ENCODE data around the gene ACTN4.

Gene ACTN4

GRCh38 chr19:38679839-38680238 lies 32.4 kb downstream of the ACTN4 start:
- DNase-seq, result no peak

- no peak for DNase-seq
These were observed 34.9 kb downstream of the ACTN4 start for GRCh38 chr19:38682195-38682867.

DNA sequence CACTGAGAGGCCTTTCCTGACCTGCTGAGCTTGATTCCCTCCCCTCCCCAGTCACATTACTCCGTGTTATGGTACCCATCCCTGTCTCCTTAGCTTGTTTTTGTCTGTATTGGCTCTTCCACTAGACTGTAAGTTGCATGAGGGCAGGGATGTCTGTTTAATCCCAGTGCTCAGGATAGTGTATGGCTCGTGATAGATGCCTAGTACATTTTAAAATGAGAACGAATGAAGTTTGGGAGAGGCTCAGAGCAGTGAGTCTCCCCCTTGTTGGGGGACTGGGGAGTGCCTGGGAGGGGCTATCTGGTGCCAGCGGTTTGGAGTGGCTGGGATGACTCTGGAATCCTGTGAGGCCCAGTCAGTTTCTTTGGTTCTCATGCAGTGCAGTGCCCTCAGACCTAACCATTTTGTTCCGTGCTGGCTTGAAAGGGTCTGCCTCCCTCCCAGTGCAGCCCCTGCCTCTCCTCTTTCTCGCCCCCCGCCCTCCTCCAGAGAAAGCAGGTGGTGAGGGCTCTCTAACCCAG lies 35.5 kb downstream of the ACTN4 start:
- DNase-seq, result no peak

DNA sequence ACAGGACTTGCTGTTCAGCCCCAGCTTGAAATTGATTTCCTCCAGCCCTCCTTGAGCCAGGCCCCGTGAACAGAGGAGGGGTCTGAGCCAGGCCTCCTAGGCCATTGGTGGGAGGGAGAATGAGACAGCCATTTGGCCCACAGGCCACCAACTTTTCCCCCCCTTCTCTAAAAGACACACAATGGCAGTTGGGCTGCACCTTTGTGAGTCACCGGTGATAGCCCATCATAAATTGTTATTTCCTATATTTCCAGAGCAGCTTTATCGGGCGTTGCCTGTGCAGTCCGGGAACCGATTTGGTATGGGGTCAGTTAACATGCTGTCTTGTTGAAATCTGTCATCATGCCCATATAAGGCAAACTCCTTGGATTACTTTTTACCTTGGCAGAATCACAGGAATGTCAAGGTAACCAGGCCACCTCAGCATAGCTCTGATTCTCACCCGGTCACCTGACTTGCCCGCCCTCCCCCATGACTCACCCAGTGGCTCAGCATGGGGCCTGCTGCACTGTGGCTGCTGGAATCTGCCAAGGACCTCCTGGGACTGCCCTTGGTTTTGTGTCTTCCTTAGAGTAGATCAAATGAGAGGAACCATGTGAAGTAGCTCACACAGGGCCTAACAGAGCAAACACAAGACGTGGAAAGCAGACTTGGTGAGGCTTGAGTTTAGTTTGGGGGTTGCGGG lies 36.1 kb downstream of the ACTN4 start:
- peak; percentile 74 for DNase-seq

DNA sequence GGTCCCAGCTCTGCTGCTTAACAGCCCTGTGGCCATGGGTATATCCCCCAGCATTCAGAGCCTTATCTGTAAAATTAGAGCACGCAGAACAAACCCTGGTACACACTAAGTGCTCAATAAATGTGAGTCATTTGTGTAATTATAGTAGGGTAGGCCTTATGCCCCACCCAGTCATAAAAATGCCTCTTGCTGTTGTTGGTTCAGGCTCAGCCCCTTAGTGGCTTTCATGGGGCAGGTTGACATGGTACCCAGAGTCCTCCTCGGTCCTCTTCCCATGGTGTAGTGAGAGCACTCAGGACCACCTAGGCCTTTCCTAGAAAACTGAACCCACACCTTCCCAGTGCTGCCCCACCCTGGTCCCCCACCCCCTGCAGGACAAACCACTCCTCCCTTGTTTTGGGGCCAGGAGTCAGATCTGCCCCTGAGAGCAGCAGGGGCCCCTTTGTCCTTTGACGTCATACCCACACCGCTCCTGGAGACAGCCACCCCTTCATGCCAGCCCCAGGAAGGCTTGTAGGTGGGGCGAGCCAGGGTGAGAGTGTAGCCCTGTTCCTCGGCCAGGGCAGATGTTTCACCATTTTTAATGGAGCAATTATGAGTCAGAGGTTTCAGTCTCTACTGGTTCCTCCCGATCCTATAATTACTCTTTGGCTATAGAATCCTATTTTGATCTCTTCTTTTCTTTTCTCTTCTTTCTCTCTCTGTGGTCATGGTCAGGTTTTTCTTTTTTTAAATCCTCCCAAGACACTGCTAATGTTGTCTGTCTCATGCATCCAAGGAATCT lies 36.8 kb downstream of the ACTN4 start:
- DNase-seq, result peak; percentile 62

- no peak for DNase-seq
These were observed 37.6 kb downstream of the ACTN4 start for GRCh38 chr19:38684862-38685665.

DNA sequence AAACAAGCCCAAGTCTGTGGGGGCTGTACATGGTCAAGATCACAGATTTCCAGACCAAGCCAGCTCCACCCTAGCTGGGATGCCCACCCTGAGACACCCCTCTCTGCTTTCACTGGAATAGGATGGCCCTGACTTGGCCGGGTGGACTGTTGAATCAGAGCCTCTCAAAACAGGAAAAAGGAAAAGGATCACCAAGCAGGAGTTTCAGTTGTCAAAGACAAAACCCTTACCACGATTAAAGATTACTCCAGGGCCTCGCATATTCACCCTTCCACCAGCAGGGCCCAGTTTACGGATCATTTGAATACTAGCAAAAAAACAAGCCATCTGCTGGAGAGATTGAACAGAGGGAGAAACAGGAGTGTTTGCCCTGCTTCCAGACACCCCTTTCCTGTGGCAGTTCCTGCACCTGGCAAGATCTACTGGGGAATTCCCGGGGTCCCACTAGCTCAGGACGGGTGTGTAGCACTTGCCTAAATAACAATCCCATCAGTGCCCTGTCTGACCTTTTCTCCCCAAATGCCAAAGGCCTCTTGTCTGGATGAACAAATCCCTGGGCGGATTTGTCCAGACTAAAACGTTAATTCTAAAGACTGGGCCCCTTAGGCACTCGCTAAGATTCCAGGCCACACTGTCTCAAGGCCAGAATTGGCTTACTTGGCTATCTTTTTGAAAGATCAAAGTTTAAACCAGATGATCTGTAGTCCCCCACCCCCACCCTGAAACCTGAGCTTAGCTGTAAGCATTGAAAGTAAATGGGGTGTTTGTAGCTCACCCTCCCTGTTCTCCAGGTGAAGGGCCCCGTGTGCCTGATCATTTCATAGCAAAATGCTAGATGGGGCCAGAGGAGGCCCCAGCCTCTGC lies 38.4 kb downstream of the ACTN4 start:
- DNase-seq, result no peak

DNA sequence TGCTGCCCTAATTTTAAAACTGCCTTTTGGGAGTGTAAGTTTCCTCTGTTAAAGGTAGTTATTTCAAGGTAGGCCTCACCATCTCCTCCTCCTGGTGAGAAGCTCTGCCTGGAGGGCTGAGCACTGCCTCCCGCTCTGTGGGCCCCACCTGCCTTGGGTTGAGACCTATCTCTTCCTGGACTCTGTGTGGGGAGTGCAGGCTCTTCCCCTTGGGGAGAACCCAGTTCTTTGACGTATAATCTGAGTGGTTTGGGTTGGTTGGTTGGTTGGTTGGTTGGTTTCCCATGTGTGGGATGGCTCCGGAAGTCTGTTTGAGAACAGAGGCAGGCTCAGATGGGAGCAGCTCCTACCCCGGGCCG lies 39.1 kb downstream of the ACTN4 start:
- DNase-seq, result peak; percentile 63

- DNase-seq, result no peak
These were observed 40.5 kb downstream of the ACTN4 start for GRCh38 chr19:38687837-38688378.

GRCh38 chr19:38690146-38690545 lies 42.7 kb downstream of the ACTN4 start:
- DNase-seq, result no peak

DNA sequence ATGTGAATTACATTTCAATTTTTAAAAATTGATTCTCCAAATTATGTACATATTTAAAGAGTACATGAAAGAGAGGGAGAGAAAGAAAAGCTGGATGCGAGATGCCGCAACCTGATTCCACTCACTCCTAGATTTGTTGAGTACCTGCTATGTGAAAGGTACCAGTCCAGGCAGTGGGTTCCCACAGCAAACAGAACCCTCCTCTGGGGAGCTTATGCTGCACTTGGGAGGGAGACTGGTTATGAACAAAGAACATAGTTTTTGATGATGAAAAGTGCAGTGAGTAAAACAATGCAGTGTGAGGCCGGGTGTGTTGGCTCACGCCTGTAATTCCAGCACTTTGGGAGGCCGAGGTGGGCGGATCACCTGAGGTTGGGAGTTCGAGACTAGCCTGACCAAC lies 43.4 kb downstream of the ACTN4 start:
- no peak for DNase-seq

GRCh38 chr19:38691938-38692457 lies 44.5 kb downstream of the ACTN4 start:
- DNase-seq, result no peak

- no peak for DNase-seq
These were observed 45.3 kb downstream of the ACTN4 start for GRCh38 chr19:38692458-38693379.

DNA sequence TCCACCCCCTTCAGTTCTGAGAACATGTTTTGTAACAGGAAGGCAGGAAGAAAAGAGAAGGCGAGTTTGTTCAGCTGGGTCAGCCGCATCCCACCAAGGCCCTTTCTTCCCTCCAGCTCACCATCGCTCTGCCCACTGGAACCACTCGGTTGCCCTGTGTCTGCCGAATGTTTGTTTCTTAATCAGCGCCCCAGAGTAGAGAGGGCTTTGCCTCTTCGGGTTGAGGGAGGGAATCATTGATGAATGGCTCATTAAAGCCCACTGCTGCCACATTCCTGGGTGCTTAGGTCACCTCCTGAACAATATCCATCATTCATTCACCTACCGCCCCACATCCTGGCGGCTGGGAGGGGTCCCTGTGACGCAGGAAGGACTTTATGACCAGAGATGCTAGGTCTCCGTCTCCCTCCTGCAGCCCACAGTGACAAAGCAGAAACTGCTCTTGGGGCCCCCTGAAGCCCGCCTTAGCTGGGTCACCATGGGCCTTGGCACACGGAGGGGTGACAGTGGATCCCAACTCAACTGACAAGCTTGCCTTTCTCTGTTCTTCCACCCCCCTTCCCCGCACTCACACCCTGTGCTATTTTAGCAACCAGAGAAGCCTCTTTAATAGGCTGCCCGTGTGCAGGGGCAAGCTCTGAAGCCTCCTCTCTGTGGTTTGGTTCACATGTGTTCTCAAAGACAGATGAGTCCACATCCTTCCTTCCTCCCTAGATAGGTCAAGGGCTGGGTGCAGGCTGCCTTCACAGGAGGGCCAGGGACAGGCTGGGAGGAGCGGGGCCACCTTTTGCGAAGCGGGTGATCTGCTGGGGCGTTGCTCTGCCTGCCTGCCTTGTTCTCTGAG lies 46.2 kb downstream of the ACTN4 start:
- peak; percentile 55 for DNase-seq

- DNase-seq, result no peak
These were observed 47.9 kb downstream of the ACTN4 start for GRCh38 chr19:38695317-38695683.

GRCh38 chr19:38695832-38696728 lies 48.6 kb downstream of the ACTN4 start:
- DNase-seq, result no peak

DNA sequence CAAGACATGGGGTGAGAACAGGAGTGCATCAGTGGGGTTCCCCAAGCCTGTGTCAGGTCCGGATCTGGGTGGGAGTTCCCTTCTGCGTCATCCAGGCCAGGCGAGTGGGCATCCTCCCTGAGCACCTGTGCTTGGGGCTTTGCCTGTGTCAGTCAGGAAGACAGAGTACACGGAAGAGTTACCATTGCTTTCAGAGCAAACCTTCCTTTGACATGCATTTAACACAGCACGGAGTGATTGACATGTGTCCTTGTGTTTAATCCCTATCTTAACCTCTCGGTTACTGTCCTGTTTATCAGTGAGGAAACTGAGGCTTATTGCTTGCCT lies 49.2 kb downstream of the ACTN4 start:
- no peak for DNase-seq

GRCh38 chr19:38697197-38697596 lies 49.7 kb downstream of the ACTN4 start:
- DNase-seq, result no peak

Measured in activated CD8-positive, alpha-beta memory T cell treated with anti-CD3 and anti-CD28 coated beads, Interleukin-2, amount 50 U/mL, for 48 hours (primary cell).